GM12878 (cell line): ENCODE measurements around the gene SEMA7A. TPM values are rescaled to one million over a fixed set of nuclear protein-coding genes. Genes with fewer than 3 reads are reported as not detected.

Source experiments
- ATAC-seq: fragments of 200-7000 bp; cut with Tn5 transposase; 3 replicates; pipeline ENCODE4 v1.9.1; 2020; ENCODE audit warnings: mild to moderate bottlenecking, moderate library complexity
- BruUV-seq: library from RNA; stranded (reverse); fragments of 400-500 nt; replicated peaks from 2 replicates; lab custom pipeline; 2021; lab: Mats Ljungman, UMichigan
- CTCF ChIA-PET: fragments of 300-600 bp; sonication (Branson Sonifier 250); formaldehyde crosslinking; extraction: SDS; loops from one replicate; lab custom pipeline; 2021; ENCODE audit warnings: inconsistent platforms; lab: Yijun Ruan, JAX
- POLR2A ChIA-PET: fragments of 350-600 bp; formaldehyde crosslinking; extraction: SDS; loops from one replicate; lab custom pipeline; 2021; ENCODE audit warnings: inconsistent platforms; lab: Charles Lee
- RAD21 ChIA-PET: fragments of 300-600 bp; sonication (Branson Sonifier 250); formaldehyde crosslinking; loops from one replicate; lab custom pipeline; 2023; ENCODE audit warnings: antibody characterized with exemption; ENCODE audit not compliant: unreplicated experiment; lab: Charles Lee
- SMC1A ChIA-PET: fragments of 300-600 bp; sonication (Branson Sonifier 250); formaldehyde crosslinking; loops from one replicate; lab custom pipeline; 2023; ENCODE audit not compliant: unreplicated experiment, uncharacterized antibody; lab: Charles Lee
- DNase-seq: peaks from one replicate; pipeline ENCODE4 v3.0.0-alpha.2; 2011; ENCODE audit warnings: low read depth, low spot score
- FAIRE-seq: peaks from 3 replicates; lab custom pipeline; 2011; peaks lifted over from hg19 to GRCh38; lab: Jason Lieb, UNC
- H2AFZ ChIP-seq: 2 replicates; pipeline ENCODE4 v1.6.0; 2011; ENCODE audit warnings: low read depth, low read length, control low read depth; ENCODE audit not compliant: control insufficient read depth
- H3K27ac ChIP-seq: 2 replicates; pipeline ENCODE4 v1.5.1; 2011; ENCODE audit warnings: control low read depth; ENCODE audit not compliant: control insufficient read depth, insufficient read depth
- H3K27me3 ChIP-seq, 2 experiments: replicated peaks in 1 of 2; 2 replicates each; pipeline versions ENCODE4 v1.6.0 to v1.6.1; 2011; ENCODE audit warnings: low read length in 1 of 2; ENCODE audit not compliant: control insufficient read depth in 2 of 2, insufficient read depth in 2 of 2
- H3K36me3 ChIP-seq, 2 experiments: 2 replicates each; pipeline ENCODE4 v1.5.1; 2011; ENCODE audit warnings: low read length in 1 of 2; ENCODE audit not compliant: control insufficient read depth in 2 of 2, insufficient read depth in 2 of 2
- H3K4me1 ChIP-seq: 2 replicates; pipeline ENCODE4 v1.6.1; 2011; ENCODE audit warnings: mild to moderate bottlenecking, low read length, moderate library complexity, mixed read lengths; ENCODE audit not compliant: control insufficient read depth, insufficient read depth
- H3K4me2 ChIP-seq: 2 replicates; pipeline ENCODE4 v1.6.0; 2011; ENCODE audit warnings: control low read depth; ENCODE audit not compliant: control insufficient read depth, insufficient read depth
- H3K4me3 ChIP-seq: fragments of 200-600 bp; sonication (generic); 2 replicates; pipeline ENCODE4 v1.5.1; 2016
- H3K79me2 ChIP-seq: 2 replicates; pipeline ENCODE4 v1.6.0; 2011; ENCODE audit warnings: low read length; ENCODE audit not compliant: control insufficient read depth, insufficient read depth
- H3K9ac ChIP-seq: 2 replicates; pipeline ENCODE4 v1.8.0; 2011; ENCODE audit warnings: low read length, control low read depth, mixed read lengths; ENCODE audit not compliant: control insufficient read depth, insufficient read depth
- H3K9me3 ChIP-seq: replicated peaks from 3 replicates; pipeline ENCODE4 v1.5.1; 2011; ENCODE audit warnings: mild to moderate bottlenecking, low read length; ENCODE audit not compliant: control insufficient read depth, insufficient read depth
- H4K20me1 ChIP-seq: 2 replicates; pipeline ENCODE4 v1.6.0; 2011; ENCODE audit not compliant: control insufficient read depth, insufficient read depth
- ATF7 ChIP-seq: fragments of 450-650 bp; IDR thresholded peaks from 2 replicates; pipeline ENCODE4 v1.6.1; 2016; ENCODE audit warnings: low read depth, mild to moderate bottlenecking
- EED ChIP-seq: sonication (generic); IDR thresholded peaks from 2 replicates; pipeline ENCODE4 v1.6.1; 2016; ENCODE audit warnings: antibody characterized with exemption, low read depth
- EGR1 ChIP-seq, 2 experiments: IDR thresholded peaks; 1 replicate in 1 of 2; 2 replicates in 1 of 2; pipeline ENCODE4 v1.6.1; 2011 to 2012; ENCODE audit warnings: low read depth in 2 of 2, low read length in 2 of 2, borderline replicate concordance in 1 of 2, mild to moderate bottlenecking in 1 of 2, moderate library complexity in 1 of 2
- IKZF1 ChIP-seq: fragments of 450-650 bp; conservative IDR thresholded peaks from 2 replicates; pipeline ENCODE4 v1.6.1; 2017; ENCODE audit warnings: antibody characterized with exemption, mild to moderate bottlenecking
- POLR2AphosphoS5 ChIP-seq: IDR thresholded peaks from 2 replicates; pipeline ENCODE4 v1.6.1; 2011; ENCODE audit warnings: mild to moderate bottlenecking, low read length, inconsistent platforms
- RCOR1 ChIP-seq: conservative IDR thresholded peaks from 2 replicates; pipeline ENCODE4 v1.6.1; 2012; ENCODE audit warnings: low read depth, low read length, improper control_type of control experiment
- RUNX3 ChIP-seq: IDR thresholded peaks from 2 replicates; pipeline ENCODE4 v1.6.1; 2012; ENCODE audit warnings: low read length, inconsistent platforms
- TCF12 ChIP-seq: IDR thresholded peaks from 2 replicates; pipeline ENCODE4 v1.6.1; 2011; ENCODE audit warnings: low read depth, mild to moderate bottlenecking, low read length
- ZNF384 ChIP-seq: IDR thresholded peaks from 2 replicates; pipeline ENCODE4 v1.6.1; 2012; ENCODE audit warnings: low read depth, mild to moderate bottlenecking, low read length, improper control_type of control experiment, borderline replicate concordance
- WGBS: methylation state at CpG from one replicate; pipeline ENCODE4 v1.1.6; 2016; ENCODE audit warnings: low lambda C conversion rate; ENCODE audit not compliant: insufficient replicate concordance, insufficient coverage; ENCODE audit errors: missing lambda C conversion rate; 5-methylcytosine and 5-hydroxymethylcytosine counted together
- in situ Hi-C: fragments of 300-500 bp; cut with MboI; formaldehyde crosslinking; loops from 9 replicates; pipeline ENCODE4 v1.14.3; 2018; ENCODE audit warnings: mixed read lengths
- intact Hi-C: fragments of 100-400 bp; cut with micrococcal nuclease; formaldehyde crosslinking; loops from one replicate; pipeline ENCODE4 v1.14.2; 2022; ENCODE audit not compliant: unreplicated experiment
- polyA plus RNA-seq, 11 experiments: library from polyadenylated mRNA; depleted of rRNA in 4 of 11; unstranded in 6 of 11; stranded (reverse) in 5 of 11; fragments of >200 nt; fragmentation: Nextera tagmentation in 4 of 11; fragmentation: Illumina TruSeq in 1 of 11; extraction: Ambion mirVana in 4 of 11; extraction: Trizol in 1 of 11; gene quantifications; 1 replicate in 1 of 11; 2 replicates in 10 of 11; pipeline versions ENCODE4 v1.2.1 to v1.2.3, GENCODE V29; 2011 to 2016; ENCODE audit warnings: inconsistent platforms in 2 of 11, missing spikeins in 2 of 11, low read depth in 1 of 11
- total RNA-seq, 4 experiments: library from RNA; depleted of rRNA in 3 of 4; stranded (reverse); fragments of >200 nt in 3 of 4; fragmentation: Illumina TruSeq in 1 of 4; extraction: Trizol in 1 of 4; gene quantifications; 2 replicates each; pipeline versions ENCODE4 v1.2.1 to v1.2.3, GENCODE V29; 2013 to 2021
- TF ChIP-seq, protein P1 (sequence below): fragments of 450-650 bp; IDR thresholded peaks from 2 replicates; pipeline ENCODE4 v1.6.1; 2017; ENCODE audit warnings: mild to moderate bottlenecking, moderate library complexity
- TF ChIP-seq, protein P2 (sequence below): fragments of 450-650 bp; formaldehyde crosslinking; IDR thresholded peaks from 2 replicates; pipeline ENCODE4 v1.5.0; 2022; ENCODE audit warnings: mild to moderate bottlenecking, missing genetic modification characterization
- TF ChIP-seq, protein P3 (sequence below): fragments of 450-650 bp; IDR thresholded peaks from 2 replicates; pipeline ENCODE4 v1.6.1; 2016; ENCODE audit warnings: mild to moderate bottlenecking

Gene SEMA7A
- total and polyA plus RNA-seq, 10 of the 15 experiments (the other 5 are each of a cell fraction or from before 2014, with no cell fraction given): 0.08 to 112 (median 53.5) TPM

DNA sequence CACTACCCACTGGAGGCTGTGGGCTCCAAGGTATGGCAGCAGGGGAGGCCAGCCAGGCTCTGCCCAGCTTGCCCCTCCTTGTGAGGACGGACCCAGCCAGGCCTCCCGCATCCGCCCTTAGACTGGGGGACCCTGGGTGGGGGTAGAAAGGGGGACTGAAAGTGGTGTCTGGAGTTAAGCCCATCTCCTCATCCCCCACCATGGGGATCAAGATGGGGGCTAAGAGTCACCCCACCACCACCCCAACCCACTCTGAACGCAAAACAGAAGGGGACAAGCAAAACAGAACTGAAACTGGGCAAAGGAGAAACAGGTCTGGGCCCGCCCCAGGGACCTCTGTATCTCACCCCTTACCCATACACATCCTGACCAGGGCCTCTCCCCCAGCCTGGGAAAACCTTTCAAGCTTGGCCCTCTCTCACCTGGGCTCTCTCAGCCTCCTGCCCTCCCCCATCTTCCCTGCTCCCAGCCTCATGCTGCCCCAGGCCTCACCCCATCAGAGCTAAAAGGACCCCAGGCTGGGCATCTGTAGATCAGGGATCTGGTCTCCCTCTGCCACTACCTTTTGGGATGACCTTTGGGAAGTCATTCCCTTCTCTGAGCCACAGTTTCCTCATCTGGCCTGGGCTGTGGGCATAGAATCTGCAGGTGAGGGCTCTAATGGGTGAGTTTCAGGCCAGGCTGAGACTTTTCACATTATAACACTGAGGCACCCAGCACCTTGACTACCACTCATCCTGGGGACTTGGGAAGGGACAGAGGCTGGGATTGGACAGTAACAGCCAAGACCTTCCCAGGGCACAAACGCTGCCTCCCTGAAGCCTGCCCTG is 36.3 kb downstream of the SEMA7A start:
- Histone ChIP-seq H3K9me3 (no peaks in the 10 kb centered on the region), H3K27ac (peak overlapping the region; percentile 100), H4K20me1 (no peaks in the 10 kb centered on the region), H3K9ac (peak overlapping the region; percentile 76), H3K79me2 (peaks cover 71% of the 10 kb centered on the region), H3K36me3 (no peaks in the 10 kb centered on the region), H3K4me3 (peak overlapping the region; percentile 54), H2AFZ (no peak overlapping the region), H3K4me2 (peak overlapping the region; percentile 96), H3K27me3 (no peaks in the 10 kb centered on the region), H3K4me1 (peaks cover 94% of the 10 kb centered on the region)
- SMC1A ChIA-PET: interaction anchor here (0.9 to 12.5 kb wide), 6 partner anchors 7 to 37 kb away, joined by 3 to 336 read pairs (median 28); partner anchors contain the start of gene SEMA7A
- no TSS peak for BruUV-seq
- DNase-seq: peak; percentile 82
- CTCF ChIA-PET: interaction anchor here (1.2 to 15.7 kb wide), 7 partner anchors 9 to 41 kb away, joined by 4 to 226 read pairs (median 5); no protein-coding TSS in a partner anchor
- peak; percentile 47 for FAIRE-seq
- ATAC-seq: peak; percentile 46
- WGBS: 0% methylated on average over 6 of the region's 6 CpGs
- POLR2A ChIA-PET: interaction anchor here (0.7 to 6.2 kb wide), 6 partner anchors 12 to 394 kb away, joined by 3 to 171 read pairs (median 6); partner anchors contain the start of gene SEMA7A
- RAD21 ChIA-PET: interaction anchor here (1.0 to 20.3 kb wide), 7 partner anchors 8 to 390 kb away, joined by 3 to 496 read pairs (median 8); partner anchors contain the start of genes ARID3B and SEMA7A
- intact Hi-C loops (loop anchor here (1.0 to 10.0 kb wide), 4 partner anchors 14 to 737 kb away; no protein-coding TSS in a partner anchor), in situ Hi-C loops (loop anchor here (5.0 kb wide), 1 partner anchor 385 kb away; the partner anchor contains the start of gene CSK)
- TF ChIP-seq, protein P1, sequence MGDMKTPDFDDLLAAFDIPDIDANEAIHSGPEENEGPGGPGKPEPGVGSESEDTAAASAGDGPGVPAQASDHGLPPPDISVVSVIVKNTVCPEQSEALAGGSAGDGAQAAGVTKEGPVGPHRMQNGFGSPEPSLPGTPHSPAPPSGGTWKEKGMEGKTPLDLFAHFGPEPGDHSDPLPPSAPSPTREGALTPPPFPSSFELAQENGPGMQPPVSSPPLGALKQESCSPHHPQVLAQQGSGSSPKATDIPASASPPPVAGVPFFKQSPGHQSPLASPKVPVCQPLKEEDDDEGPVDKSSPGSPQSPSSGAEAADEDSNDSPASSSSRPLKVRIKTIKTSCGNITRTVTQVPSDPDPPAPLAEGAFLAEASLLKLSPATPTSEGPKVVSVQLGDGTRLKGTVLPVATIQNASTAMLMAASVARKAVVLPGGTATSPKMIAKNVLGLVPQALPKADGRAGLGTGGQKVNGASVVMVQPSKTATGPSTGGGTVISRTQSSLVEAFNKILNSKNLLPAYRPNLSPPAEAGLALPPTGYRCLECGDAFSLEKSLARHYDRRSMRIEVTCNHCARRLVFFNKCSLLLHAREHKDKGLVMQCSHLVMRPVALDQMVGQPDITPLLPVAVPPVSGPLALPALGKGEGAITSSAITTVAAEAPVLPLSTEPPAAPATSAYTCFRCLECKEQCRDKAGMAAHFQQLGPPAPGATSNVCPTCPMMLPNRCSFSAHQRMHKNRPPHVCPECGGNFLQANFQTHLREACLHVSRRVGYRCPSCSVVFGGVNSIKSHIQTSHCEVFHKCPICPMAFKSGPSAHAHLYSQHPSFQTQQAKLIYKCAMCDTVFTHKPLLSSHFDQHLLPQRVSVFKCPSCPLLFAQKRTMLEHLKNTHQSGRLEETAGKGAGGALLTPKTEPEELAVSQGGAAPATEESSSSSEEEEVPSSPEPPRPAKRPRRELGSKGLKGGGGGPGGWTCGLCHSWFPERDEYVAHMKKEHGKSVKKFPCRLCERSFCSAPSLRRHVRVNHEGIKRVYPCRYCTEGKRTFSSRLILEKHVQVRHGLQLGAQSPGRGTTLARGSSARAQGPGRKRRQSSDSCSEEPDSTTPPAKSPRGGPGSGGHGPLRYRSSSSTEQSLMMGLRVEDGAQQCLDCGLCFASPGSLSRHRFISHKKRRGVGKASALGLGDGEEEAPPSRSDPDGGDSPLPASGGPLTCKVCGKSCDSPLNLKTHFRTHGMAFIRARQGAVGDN: peak; percentile 84
- no peak for TF ChIP-seq RUNX3
- TF ChIP-seq RCOR1: no peak
- peak; percentile 38; the same call in 1 of the 2 replicates for TF ChIP-seq ATF7
- TF ChIP-seq EGR1 (IDR thresholded peaks at IDR 0.05; ENCODE audit: borderline replicate concordance in 1 of 2, low read depth in 2 of 2, low read length in 2 of 2): 0 out of 3 replicates have a peak, but pooled peaks of 1 of the 2 experiments have one; percentile 3
- peak; percentile 94 for TF ChIP-seq IKZF1
- peak; percentile 80 for TF ChIP-seq POLR2AphosphoS5
- TF ChIP-seq, protein P2, sequence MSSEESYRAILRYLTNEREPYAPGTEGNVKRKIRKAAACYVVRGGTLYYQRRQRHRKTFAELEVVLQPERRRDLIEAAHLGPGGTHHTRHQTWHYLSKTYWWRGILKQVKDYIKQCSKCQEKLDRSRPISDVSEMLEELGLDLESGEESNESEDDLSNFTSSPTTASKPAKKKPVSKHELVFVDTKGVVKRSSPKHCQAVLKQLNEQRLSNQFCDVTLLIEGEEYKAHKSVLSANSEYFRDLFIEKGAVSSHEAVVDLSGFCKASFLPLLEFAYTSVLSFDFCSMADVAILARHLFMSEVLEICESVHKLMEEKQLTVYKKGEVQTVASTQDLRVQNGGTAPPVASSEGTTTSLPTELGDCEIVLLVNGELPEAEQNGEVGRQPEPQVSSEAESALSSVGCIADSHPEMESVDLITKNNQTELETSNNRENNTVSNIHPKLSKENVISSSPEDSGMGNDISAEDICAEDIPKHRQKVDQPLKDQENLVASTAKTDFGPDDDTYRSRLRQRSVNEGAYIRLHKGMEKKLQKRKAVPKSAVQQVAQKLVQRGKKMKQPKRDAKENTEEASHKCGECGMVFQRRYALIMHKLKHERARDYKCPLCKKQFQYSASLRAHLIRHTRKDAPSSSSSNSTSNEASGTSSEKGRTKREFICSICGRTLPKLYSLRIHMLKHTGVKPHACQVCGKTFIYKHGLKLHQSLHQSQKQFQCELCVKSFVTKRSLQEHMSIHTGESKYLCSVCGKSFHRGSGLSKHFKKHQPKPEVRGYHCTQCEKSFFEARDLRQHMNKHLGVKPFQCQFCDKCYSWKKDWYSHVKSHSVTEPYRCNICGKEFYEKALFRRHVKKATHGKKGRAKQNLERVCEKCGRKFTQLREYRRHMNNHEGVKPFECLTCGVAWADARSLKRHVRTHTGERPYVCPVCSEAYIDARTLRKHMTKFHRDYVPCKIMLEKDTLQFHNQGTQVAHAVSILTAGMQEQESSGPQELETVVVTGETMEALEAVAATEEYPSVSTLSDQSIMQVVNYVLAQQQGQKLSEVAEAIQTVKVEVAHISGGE (CRISPR knock-in tag): no peak
- no peak for TF ChIP-seq ZNF384
- TF ChIP-seq EED: peak; percentile 85
- TF ChIP-seq TCF12: peak; percentile 88; the same call in 1 of the 2 replicates
- TF ChIP-seq, protein P3, sequence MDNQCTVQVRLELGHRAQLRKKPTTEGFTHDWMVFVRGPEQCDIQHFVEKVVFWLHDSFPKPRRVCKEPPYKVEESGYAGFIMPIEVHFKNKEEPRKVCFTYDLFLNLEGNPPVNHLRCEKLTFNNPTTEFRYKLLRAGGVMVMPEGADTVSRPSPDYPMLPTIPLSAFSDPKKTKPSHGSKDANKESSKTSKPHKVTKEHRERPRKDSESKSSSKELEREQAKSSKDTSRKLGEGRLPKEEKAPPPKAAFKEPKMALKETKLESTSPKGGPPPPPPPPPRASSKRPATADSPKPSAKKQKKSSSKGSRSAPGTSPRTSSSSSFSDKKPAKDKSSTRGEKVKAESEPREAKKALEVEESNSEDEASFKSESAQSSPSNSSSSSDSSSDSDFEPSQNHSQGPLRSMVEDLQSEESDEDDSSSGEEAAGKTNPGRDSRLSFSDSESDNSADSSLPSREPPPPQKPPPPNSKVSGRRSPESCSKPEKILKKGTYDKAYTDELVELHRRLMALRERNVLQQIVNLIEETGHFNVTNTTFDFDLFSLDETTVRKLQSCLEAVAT: 0 out of 2 replicates have a peak, but pooled peaks have one; percentile 57
